ENCODE measurements around the gene PLEKHA1.

Gene PLEKHA1

GRCh38 chr10:122379537-122379936, 5.0 kb downstream of the PLEKHA1 start:
- DNase-seq, result no peak

GRCh38 chr10:122380703-122381102, 6.2 kb downstream of the PLEKHA1 start:
- no peak for DNase-seq

GRCh38 chr10:122381680-122382079, 7.2 kb downstream of the PLEKHA1 start:
- no peak for DNase-seq

GRCh38 chr10:122386514-122386913, 12.0 kb downstream of the PLEKHA1 start:
- DNase-seq, result no peak

GRCh38 chr10:122387572-122387971, 13.1 kb downstream of the PLEKHA1 start:
- no peak for DNase-seq

GRCh38 chr10:122388287-122388997, 13.9 kb downstream of the PLEKHA1 start:
- no peak for DNase-seq

- no peak for DNase-seq
Observed at GRCh38 chr10:122390271-122390670, 15.8 kb downstream of the PLEKHA1 start.

- DNase-seq, result no peak
Observed at GRCh38 chr10:122390679-122391078, 16.2 kb downstream of the PLEKHA1 start.

- no peak for DNase-seq
Observed at GRCh38 chr10:122391875-122392274, 17.4 kb downstream of the PLEKHA1 start.

- DNase-seq, result no peak
Observed at GRCh38 chr10:122392835-122393234, 18.3 kb downstream of the PLEKHA1 start.

- no peak for DNase-seq
Observed at GRCh38 chr10:122393288-122393687, 18.8 kb downstream of the PLEKHA1 start.

- no peak for DNase-seq
Observed at GRCh38 chr10:122402548-122403131, 28.1 kb downstream of the PLEKHA1 start.

GRCh38 chr10:122404576-122404975, 30.1 kb downstream of the PLEKHA1 start:
- DNase-seq, result no peak

- no peak for DNase-seq
Observed at GRCh38 chr10:122407375-122408125, 33.0 kb downstream of the PLEKHA1 start.

- no peak for DNase-seq
Observed at GRCh38 chr10:122413327-122413726, 38.8 kb downstream of the PLEKHA1 start.

GRCh38 chr10:122417667-122418066, 43.2 kb downstream of the PLEKHA1 start:
- DNase-seq, result no peak

GRCh38 chr10:122419016-122419415, 44.5 kb downstream of the PLEKHA1 start:
- DNase-seq, result no peak

GRCh38 chr10:122419876-122420623, 45.5 kb downstream of the PLEKHA1 start:
- DNase-seq, result no peak

- no peak for DNase-seq
Observed at GRCh38 chr10:122420624-122421007, 46.1 kb downstream of the PLEKHA1 start.

GRCh38 chr10:122421054-122421625, 46.6 kb downstream of the PLEKHA1 start:
- no peak for DNase-seq

GRCh38 chr10:122421742-122422141, 47.2 kb downstream of the PLEKHA1 start:
- DNase-seq, result no peak

- no peak for DNase-seq
Observed at GRCh38 chr10:122422266-122422989, 47.9 kb downstream of the PLEKHA1 start.

All from NCI-H2029 (cell line).